SKM-1 treated with dmso at 0.1 percent for 144 hours (cell line): ENCODE data around the gene GNB4.

Experiments used
- DNase-seq: peaks from one replicate; lab custom pipeline; 2025; ENCODE audit not compliant: unreplicated experiment; lab: John Stamatoyannopoulos, UW

GNB4 gene

GRCh38 chr3:179451265-179452175 is at the start of gene GNB4:
GNB4 (minus strand) TSS chr3:179451470; CDS start chr3:179426200, 25,270 bp downstream.
- peak; percentile 90 for DNase-seq

GRCh38 chr3:179495483-179495882 is 44.2 kb upstream of the GNB4 start:
- DNase-seq: no peak

GRCh38 chr3:179493260-179493659 is 42.0 kb upstream of the GNB4 start:
- DNase-seq: no peak

GRCh38 chr3:179488213-179488612 is 36.9 kb upstream of the GNB4 start:
- DNase-seq: no peak

- no peak for DNase-seq
These were observed 35.5 kb upstream of the GNB4 start for GRCh38 chr3:179486806-179487205.

GRCh38 chr3:179482857-179483256 is 31.6 kb upstream of the GNB4 start:
- no peak for DNase-seq

GRCh38 chr3:179476215-179476614 is 24.9 kb upstream of the GNB4 start:
- DNase-seq: no peak

GRCh38 chr3:179474480-179474879 is 23.2 kb upstream of the GNB4 start:
- no peak for DNase-seq

GRCh38 chr3:179473565-179473964 is 22.3 kb upstream of the GNB4 start:
- DNase-seq: no peak

- DNase-seq: no peak
These were observed 13.2 kb upstream of the GNB4 start for GRCh38 chr3:179464323-179465092.

GRCh38 chr3:179463319-179463718 is 12.0 kb upstream of the GNB4 start:
- no peak for DNase-seq

- no peak for DNase-seq
These were observed 9.0 kb upstream of the GNB4 start for GRCh38 chr3:179460260-179460659.

- DNase-seq: no peak
These were observed 4.7 kb upstream of the GNB4 start for GRCh38 chr3:179455954-179456353.

- DNase-seq: no peak
These were observed 3.6 kb upstream of the GNB4 start for GRCh38 chr3:179454887-179455286.

- DNase-seq: no peak
These were observed 2.7 kb upstream of the GNB4 start for GRCh38 chr3:179453967-179454366.

- no peak for DNase-seq
These were observed 1.6 kb upstream of the GNB4 start for GRCh38 chr3:179452872-179453271.

- no peak for DNase-seq
These were observed 900 bp upstream of the GNB4 start for GRCh38 chr3:179452176-179452564.

GRCh38 chr3:179450901-179451264 is 387 bp downstream of the GNB4 start:
- DNase-seq: no peak

- no peak for DNase-seq
These were observed 989 bp downstream of the GNB4 start for GRCh38 chr3:179450261-179450701.

- DNase-seq: no peak
These were observed 1.6 kb downstream of the GNB4 start for GRCh38 chr3:179449636-179450035.

- DNase-seq: no peak
These were observed 4.0 kb downstream of the GNB4 start for GRCh38 chr3:179447251-179447650.

GRCh38 chr3:179446501-179446900 is 4.8 kb downstream of the GNB4 start:
- DNase-seq: peak; percentile 9
